HG02623 (cell line): ENCODE measurements around the gene TUBAL3.
A peak's percentile ranks its signal among the peaks of the same experiment; 100 is the strongest.
"Not testable (repeated sequence)": the region's sequence is repeated elsewhere in the genome, so short reads cannot be mapped to it uniquely, and the experiment has no call there.

Experiments
- ATAC-seq: cut with Tn5 transposase; IDR thresholded peaks from one replicate; pipeline ENCODE4 v1.9.1; 2021; ENCODE audit warnings: moderate library complexity; ENCODE audit not compliant: unreplicated experiment

The TUBAL3 gene

DNA sequence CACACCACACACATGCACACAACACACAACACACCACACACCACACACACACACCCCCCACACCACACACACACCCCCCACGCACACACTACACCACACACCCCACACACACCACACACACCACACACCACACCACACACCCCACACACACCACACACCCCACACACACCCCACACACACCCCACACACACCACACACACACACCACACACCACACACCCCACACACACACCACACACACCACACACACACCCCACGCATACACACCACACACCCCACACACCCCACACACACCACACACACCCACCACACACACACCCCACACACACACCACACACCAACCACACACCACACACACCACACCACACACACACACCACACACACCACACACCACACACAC lies 23.4 kb downstream of the TUBAL3 start:
- ATAC-seq = no peak

- not testable (repeated sequence) for ATAC-seq
Measured at GRCh38 chr10:5380395-5380794, 24.2 kb downstream of the TUBAL3 start.

DNA sequence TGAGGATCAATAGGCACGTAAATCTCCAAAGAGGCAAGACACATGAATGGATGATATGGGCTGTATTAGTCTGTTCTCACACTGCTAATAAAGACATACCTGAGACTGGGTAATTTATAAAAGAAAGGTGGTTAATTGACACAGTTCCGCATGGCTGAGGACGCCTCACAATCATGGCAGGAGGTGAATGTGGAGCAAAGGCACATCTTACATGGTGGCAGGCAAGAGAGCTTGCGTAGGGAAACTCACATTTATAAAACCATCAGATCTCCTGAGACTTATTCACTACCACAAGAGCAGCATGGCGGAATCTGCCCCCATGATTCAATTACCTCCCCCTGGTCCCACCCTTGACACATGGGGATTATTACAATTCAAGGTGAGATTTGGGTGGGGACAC lies 25.4 kb downstream of the TUBAL3 start:
- not testable (repeated sequence) for ATAC-seq

- no peak for ATAC-seq
Measured at GRCh38 chr10:5376450-5376849, 28.2 kb downstream of the TUBAL3 start.

DNA sequence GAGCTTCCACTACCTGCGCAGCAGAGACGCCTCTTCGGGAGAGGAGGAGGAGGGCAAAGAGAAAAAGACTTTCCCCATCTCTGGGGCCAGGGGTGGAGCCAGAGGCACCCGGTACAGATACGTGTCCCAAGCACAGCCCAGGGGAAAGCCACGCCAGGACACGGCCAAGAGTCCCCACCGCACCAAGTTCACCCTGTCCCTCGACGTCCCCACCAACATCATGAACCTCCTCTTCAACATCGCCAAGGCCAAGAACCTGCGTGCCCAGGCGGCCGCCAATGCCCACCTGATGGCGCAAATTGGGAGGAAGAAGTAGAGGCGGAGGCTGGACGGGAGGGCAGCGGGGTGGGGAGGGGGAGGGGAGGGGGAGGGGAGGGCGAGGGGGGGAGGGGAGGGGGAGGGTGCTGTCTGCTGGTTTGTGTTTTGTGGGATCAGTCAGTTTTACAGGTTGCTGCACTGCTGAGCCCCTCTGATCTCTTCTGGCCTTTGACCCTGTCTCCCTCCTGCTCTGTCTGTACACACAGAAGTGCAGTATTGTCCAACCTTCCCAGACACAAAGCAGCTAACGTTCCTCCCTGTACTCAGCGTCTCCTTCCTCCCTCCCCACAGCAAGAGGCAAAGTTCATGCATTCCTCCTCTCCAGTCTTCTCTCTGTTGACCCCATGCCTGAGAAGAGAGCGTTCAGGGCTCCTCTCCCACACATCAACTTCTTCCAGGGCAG lies 30.6 kb downstream of the TUBAL3 start:
- no peak for ATAC-seq

- no peak for ATAC-seq
Measured at GRCh38 chr10:5373307-5373706, 31.3 kb downstream of the TUBAL3 start.

GRCh38 chr10:5370493-5371352 lies 33.9 kb downstream of the TUBAL3 start:
- ATAC-seq = no peak

DNA sequence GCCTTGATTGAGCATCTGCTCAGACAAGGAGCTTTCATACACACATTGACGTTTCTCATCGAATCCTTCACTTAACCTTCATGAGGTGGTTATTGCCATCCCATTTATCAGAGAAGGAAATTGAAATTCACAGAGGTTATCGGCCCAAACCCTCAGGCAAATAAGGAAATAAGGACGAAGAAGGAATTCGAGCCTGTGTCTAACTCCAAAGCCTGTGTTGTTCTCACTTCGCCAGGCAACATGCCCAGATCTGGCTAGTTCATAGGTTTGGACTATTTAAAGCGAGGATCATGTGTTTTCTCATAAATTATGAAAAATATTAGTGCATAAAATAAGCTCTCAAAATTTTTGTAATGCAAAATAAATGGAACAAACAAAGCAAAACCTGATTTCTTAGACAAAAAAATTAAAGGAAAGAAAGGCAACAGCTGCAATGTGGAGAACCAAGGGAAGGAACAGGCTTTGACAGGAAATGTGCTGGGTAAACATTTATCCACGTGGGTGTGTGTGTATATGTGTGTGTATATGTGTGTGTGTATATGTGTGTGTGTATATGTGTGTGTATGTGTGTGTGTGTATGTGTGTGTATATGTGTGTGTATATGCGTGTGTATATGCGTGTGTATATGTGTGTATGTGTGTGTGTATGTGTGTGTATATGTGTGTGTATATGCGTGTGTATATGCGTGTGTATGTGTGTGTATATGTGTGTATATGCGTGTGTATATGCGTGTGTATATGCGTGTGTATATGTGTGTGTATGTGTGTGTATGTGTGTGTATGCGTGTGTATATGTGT lies 35.1 kb downstream of the TUBAL3 start:
- no peak for ATAC-seq

DNA sequence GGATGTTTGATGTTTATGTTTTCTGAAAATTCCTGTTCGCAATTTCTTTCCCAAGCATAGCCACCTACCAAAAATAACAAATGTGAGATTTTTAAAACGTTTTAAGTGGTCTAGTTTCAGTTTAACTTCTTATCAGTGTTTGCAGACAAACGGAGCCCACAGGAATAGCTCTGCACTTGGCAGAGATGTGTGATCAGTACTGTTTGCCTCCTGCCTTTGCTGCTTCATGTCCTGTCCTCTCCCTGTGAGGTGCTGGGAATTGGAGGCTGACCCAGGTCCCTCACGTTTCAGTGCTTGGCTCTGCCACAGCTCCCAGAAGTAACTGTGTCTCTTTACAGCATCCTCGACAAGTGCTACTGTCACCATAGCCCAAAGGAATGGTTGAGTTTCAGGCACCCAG lies 38.7 kb downstream of the TUBAL3 start:
- ATAC-seq = no peak

DNA sequence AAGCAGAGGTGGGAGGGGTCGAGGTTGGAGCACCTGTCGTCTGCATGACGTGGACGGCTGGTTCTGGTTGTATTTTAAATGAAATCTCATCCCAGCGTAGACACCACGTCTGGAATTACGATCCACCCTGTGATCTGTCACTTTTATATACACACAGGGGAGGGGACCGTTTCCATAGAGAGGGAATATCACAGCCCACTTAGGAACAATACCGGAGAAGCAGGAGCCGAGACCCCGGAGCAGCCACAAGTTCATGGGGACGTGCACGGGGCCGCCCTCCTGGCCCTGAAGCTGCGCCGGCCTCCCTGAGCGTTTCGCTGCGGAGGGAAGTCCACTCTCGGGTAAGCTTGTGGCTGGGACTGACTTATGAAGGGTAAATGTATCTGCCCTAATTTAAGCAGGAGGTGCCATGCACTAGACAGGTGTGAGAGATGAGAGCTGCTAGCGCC lies 39.7 kb downstream of the TUBAL3 start, which contains the start of gene UCN3:
Gene UCN3 (plus strand): TSS at position 77 of the 449 bp plus-strand sequence. CDS start 8,755 bp downstream, outside the sequence.
- ATAC-seq = no peak

GRCh38 chr10:5364374-5364773 lies 40.3 kb downstream of the TUBAL3 start:
- no peak for ATAC-seq

- ATAC-seq = no peak
Measured at GRCh38 chr10:5362873-5363272, 41.8 kb downstream of the TUBAL3 start.

- no peak for ATAC-seq
Measured at GRCh38 chr10:5361966-5362365, 42.7 kb downstream of the TUBAL3 start.

DNA sequence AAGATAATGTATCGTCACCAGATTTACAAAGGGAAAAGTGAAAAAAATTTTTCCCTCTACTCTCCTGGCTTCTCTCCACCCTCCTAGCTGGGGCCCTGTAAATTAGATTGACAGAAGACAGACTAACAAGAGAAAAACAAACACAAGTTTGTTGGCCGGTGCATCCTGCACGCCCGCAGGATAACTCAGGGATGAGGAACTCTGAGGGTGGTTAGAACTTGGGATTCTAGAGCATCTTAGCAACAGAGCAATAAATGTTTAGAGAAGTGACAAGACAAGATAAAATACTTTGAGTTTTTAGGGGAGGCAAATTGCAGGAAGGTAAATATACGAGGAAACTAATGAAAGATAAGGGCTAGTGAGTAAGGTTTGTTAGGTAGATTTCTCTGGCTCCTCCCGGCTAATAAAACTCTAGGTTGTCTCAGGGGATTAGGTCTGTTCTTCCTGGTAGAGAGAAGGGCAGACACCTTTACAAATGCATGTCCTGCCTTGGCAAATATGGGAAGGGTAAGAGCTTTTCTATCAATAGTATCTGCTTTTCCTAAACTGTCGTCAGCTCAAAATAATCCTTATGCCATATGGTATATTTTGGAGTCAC lies 44.2 kb downstream of the TUBAL3 start:
- no peak for ATAC-seq

DNA sequence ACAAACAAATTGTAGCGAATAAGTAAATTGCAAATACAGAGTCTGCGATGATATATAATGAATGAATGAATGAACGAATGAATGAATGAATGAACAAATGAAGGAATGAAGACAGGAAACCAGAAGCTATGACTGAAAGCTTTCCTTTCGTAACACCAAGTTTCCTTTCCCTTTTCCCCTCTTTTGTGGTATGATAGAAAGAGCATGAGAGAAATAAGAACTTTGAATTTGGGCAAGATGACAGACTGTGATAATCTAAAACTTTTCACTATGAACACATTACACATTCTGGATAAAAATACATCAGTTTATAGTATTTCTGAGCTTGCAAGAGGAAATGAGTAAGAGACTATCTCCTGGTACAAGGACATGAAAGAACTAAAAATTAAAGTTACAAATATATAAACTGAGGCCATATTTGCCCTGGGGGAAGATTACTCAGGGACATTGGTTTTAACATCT lies 48.3 kb downstream of the TUBAL3 start:
- ATAC-seq = no peak

- no peak for ATAC-seq
Measured at GRCh38 chr10:5355594-5356301, 48.9 kb downstream of the TUBAL3 start.

GRCh38 chr10:5354068-5354467 lies 50.6 kb downstream of the TUBAL3 start:
- peak; percentile 60 for ATAC-seq

DNA sequence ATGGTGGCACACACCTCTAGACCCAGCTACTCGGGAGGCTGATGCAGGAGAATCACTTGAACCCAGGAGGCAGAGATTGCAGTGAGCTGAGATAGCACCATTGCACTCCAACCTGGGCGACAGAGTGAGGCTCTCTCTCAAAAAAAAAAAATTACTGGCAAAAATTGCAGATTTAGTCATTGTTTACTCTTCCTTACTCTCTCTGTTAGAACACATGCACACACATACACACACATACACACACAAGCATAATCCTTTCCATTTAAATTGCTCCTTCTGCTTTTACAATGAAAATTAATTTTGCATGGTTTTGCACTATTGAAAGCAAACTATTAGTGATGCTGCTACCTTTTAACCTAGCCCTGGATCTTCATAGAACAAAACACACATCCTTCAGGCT lies 55.3 kb downstream of the TUBAL3 start:
- ATAC-seq = no peak

- no peak for ATAC-seq
Measured at GRCh38 chr10:5346881-5347280, 57.7 kb downstream of the TUBAL3 start.

GRCh38 chr10:5344746-5345145 lies 59.9 kb downstream of the TUBAL3 start:
- ATAC-seq = no peak
